Measurements from ENCODE around the gene TBC1D17. TPM values are rescaled to one million over a fixed set of nuclear protein-coding genes. Genes with fewer than 3 reads are reported as not detected.

Gene TBC1D17
- total RNA-seq, 2 donors from 2014 or later: 20.4 to 27.5 TPM

DNA sequence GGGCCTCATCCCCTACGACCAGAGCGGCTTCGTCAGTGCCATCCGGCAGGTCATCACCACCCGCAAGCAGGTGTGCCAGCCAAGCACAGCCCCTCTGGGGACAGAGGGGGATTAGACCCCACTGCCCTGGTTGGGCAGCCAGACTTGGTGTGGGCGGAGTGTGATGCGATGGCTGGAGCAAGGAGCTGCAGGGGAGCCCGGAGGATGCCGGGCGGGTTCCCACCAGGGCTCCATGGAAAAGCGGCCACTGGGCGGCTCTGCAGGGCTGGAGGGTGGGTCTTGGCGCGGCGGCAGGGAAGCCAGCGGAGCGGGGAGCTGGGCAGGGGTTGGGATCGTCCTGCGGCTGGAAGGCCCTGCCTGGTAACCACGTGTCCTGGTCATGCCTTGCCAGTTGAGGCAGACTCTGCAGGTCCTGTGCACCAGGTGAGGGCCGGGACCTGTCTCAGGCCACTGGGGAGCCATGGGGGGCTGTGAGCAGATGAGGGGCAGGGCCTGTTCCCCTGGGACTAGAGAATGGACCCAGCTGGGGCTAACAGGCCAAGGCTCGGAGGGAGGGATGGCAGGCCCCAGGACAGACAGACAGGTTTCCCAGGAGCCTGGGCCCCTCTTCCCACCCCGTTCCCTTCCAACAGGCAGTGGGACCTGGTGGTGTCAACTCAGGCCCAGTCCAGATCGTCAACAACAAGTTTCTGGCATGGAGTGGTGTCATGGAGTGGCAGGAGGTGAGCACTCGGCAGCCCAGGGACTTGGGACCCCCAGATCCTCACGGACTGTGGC is 20.3 kb upstream of the TBC1D17 start:
- Histone ChIP-seq H3K27me3 (no peaks in the 10 kb centered on the region), H3K9me3 (no peaks in the 10 kb centered on the region), H3K4me1 (peaks cover 0 to 33% of the 10 kb centered on the region in 2 donors), H3K4me3 (no peak overlapping the region), H3K36me3 (peaks cover 72% of the 10 kb centered on the region), H3K27ac (no peak overlapping the region)
- DNase-seq (ENCODE audit: low spot score): no peak
- TF ChIP-seq CTCF (IDR thresholded peaks at IDR 0.05): no peak

- Histone ChIP-seq H3K27me3 (no peaks in the 10 kb centered on the region), H3K9me3 (no peaks in the 10 kb centered on the region), H3K36me3 (peaks cover 73% of the 10 kb centered on the region), H3K4me1 (peaks cover 0 to 28% of the 10 kb centered on the region in 2 donors), H3K4me3 (no peak overlapping the region), H3K27ac (no peak overlapping the region)
- TF ChIP-seq CTCF (IDR thresholded peaks at IDR 0.05): no peak
- no peak for DNase-seq (ENCODE audit: low spot score)
Measured at GRCh38 chr19:49857838-49858087, 19.7 kb upstream of the TBC1D17 start.

GRCh38 chr19:49858088-49858985 is 19.2 kb upstream of the TBC1D17 start:
- DNase-seq (ENCODE audit: low spot score): no peak
- Histone ChIP-seq H3K27me3 (no peaks in the 10 kb centered on the region), H3K36me3 (peaks cover 77% of the 10 kb centered on the region), H3K9me3 (no peaks in the 10 kb centered on the region), H3K27ac (peak overlapping the region in 1 of 2 donors; percentile 11), H3K4me1 (peaks cover 0 to 23% of the 10 kb centered on the region in 2 donors), H3K4me3 (no peak overlapping the region)
- no peak for TF ChIP-seq CTCF (IDR thresholded peaks at IDR 0.05)

DNA sequence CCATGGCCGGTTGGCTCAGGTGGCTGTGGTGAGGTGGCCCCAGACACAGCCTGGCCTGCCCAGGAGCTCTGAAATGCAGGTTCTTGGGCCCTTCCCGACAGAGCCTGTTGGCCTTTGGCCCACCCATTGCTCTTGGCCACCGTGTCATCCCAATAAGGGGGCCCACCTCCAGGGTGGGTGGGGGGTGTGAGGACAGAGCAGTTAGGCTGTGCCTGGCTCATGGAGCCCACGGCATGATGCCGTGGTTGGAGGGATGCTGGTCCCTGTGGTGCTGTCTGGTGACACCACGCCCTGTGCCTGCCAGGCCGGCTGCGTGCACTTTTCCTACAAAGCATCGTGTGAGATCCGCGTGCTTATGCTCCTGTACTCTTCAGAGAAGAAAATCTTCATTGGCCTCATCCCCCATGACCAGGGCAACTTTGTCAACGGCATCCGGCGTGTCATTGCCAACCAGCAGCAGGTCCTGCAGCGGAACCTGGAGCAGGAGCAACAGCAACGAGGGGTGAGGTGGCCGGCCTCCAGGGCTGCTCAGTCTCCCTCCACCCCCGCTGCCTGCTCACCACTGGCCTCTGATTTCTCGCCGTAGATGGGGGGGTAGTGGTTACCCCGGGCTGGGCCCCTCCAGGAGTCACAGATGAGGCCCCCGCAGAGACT is 17.7 kb upstream of the TBC1D17 start:
- H3K9me3 ChIP-seq: no peaks in the 10 kb centered on the region
- no peak overlapping the region for H3K27ac ChIP-seq
- peaks cover 0 to 13% of the 10 kb centered on the region in 2 donors for H3K4me1 ChIP-seq
- H3K36me3 ChIP-seq: peaks cover 87% of the 10 kb centered on the region
- no peaks in the 10 kb centered on the region for H3K27me3 ChIP-seq
- DNase-seq (ENCODE audit: low spot score): no peak
- no peak overlapping the region for H3K4me3 ChIP-seq
- no peak for TF ChIP-seq CTCF (IDR thresholded peaks at IDR 0.05)

- Histone ChIP-seq H3K4me3 (no peak overlapping the region), H3K27me3 (no peaks in the 10 kb centered on the region), H3K4me1 (peaks cover 0 to 20% of the 10 kb centered on the region in 2 donors), H3K27ac (peak overlapping the region in 1 of 2 donors; percentile 48), H3K36me3 (peaks cover 81% of the 10 kb centered on the region), H3K9me3 (no peaks in the 10 kb centered on the region)
- DNase-seq (ENCODE audit: low spot score): no peak
- no peak for TF ChIP-seq CTCF (IDR thresholded peaks at IDR 0.05)
Measured at GRCh38 chr19:49860336-49861102, 17.0 kb upstream of the TBC1D17 start.

All from right atrium auricular region (tissue), 2 donors.